Measurements from ENCODE around the gene COX19. TPM values are rescaled to one million over a fixed set of nuclear protein-coding genes. Genes with fewer than 3 reads are reported as not detected.

The COX19 gene
- total RNA-seq, 4 donors from 2014 or later = 6.3 to 13.3 (median 9.7) TPM

DNA sequence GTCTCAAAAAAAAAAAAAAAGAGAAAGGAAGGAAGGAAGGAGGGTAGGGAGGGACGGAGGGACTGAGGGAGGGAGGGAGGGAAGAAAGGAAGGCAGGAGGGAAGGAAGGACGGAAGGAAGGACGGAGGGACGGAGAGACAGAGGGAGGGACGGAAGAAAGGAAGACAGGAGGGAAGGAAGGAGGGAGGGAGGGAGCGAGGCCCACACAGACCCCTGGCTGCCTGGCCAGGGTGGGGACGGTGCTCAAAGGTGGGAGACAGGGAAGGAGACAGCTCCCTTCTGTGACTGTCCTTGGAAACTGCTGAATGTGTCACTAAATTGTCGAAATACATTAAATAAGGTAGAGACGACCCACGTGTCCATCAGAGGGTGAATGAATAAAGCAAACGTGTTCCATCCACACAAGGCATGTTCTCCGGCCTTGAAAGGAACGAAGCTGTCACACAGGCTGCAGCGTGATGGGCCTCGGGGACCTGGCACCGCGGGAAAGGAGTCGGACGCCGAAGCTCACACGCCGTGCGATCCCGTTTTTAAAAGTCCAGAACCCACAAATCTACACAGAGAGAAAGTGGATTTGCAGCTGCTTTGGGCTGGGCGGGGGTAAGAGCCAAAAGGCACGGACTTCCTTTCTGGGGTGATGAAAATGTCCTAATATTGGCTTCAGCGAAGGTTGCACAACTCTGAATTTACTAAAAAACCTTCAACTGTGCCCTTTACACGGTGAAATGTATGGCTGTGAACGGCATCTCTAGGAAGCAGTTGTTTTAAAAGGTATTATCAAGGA, 44.2 kb downstream of the COX19 start:
- TF ChIP-seq POLR2A (IDR thresholded peaks at IDR 0.05; ENCODE audit: low read depth) = no peak
- no peak for TF ChIP-seq POLR2AphosphoS5 (IDR thresholded peaks at IDR 0.05)
- no peak for TF ChIP-seq EP300 (IDR thresholded peaks at IDR 0.05)
- TF ChIP-seq CTCF (IDR thresholded peaks at IDR 0.05) = no peak
- H3K36me3 ChIP-seq = peaks cover 0 to 22% (median 6%) of the 10 kb centered on the region in 4 donors
- WGBS = 72% methylated on average over 29 of the region's 29 CpGs
- no peak overlapping the region for H3K4me3 ChIP-seq
- no peaks in the 10 kb centered on the region for H3K9me3 ChIP-seq
- H3K27me3 ChIP-seq = no peaks in the 10 kb centered on the region
- no peak for DNase-seq (ENCODE audit: extremely low spot score)
- H3K4me1 ChIP-seq = peaks cover 0 to 32% (median 12%) of the 10 kb centered on the region in 4 donors
- intact Hi-C loops (cut with DNase I) = no loop called here
- peak overlapping the region in 1 of 4 donors; percentile 37 for H3K27ac ChIP-seq (replicated peaks in 1 of 4)

GRCh38 chr7:929311-929711, 46.0 kb downstream of the COX19 start:
- H3K4me1 ChIP-seq = peaks cover 13 to 50% (median 30%) of the 10 kb centered on the region in 4 donors

GRCh38 chr7:927031-927671, 48.2 kb downstream of the COX19 start:
- WGBS = 58% methylated on average over 10 of the region's 21 CpGs
- intact Hi-C loops (cut with DNase I) = no loop called here
- H3K36me3 ChIP-seq = peaks cover 0 to 19% (median 5%) of the 10 kb centered on the region in 4 donors

More at GRCh38 chr7:929311-929711, 46.0 kb downstream of the COX19 start:
- H3K4me3 ChIP-seq = no peak overlapping the region
- peak overlapping the region in 3 of 4 donors; percentile 57 to 74 (median 72) for H3K27ac ChIP-seq (replicated peaks in 1 of 4)
- H3K9me3 ChIP-seq = no peaks in the 10 kb centered on the region
- H3K36me3 ChIP-seq = peaks cover 0 to 10% (median under 1%) of the 10 kb centered on the region in 4 donors
- intact Hi-C loops (cut with DNase I) = no loop called here
- H3K27me3 ChIP-seq = no peaks in the 10 kb centered on the region
- TF ChIP-seq CTCF (IDR thresholded peaks at IDR 0.05) (no peak), POLR2A (IDR thresholded peaks at IDR 0.05; ENCODE audit: low read depth) (no peak), EP300 (IDR thresholded peaks at IDR 0.05) (no peak), POLR2AphosphoS5 (IDR thresholded peaks at IDR 0.05) (no peak)
- WGBS = 86% methylated on average over 14 of the region's 14 CpGs
- DNase-seq (ENCODE audit: extremely low spot score) = no peak

More at GRCh38 chr7:927031-927671, 48.2 kb downstream of the COX19 start:
- no peak overlapping the region for H3K4me3 ChIP-seq
- H3K4me1 ChIP-seq = peaks cover 13 to 69% (median 44%) of the 10 kb centered on the region in 4 donors
- no peak for TF ChIP-seq POLR2A (IDR thresholded peaks at IDR 0.05; ENCODE audit: low read depth)
- no peak for TF ChIP-seq POLR2AphosphoS5 (IDR thresholded peaks at IDR 0.05)
- no peak for TF ChIP-seq EP300 (IDR thresholded peaks at IDR 0.05)
- no peak for TF ChIP-seq CTCF (IDR thresholded peaks at IDR 0.05)
- DNase-seq (ENCODE audit: extremely low spot score) = no peak
- H3K27me3 ChIP-seq = no peaks in the 10 kb centered on the region
- peak overlapping the region; percentile 51 to 74 (median 62) for H3K27ac ChIP-seq (replicated peaks in 1 of 4)
- H3K9me3 ChIP-seq = no peaks in the 10 kb centered on the region
